A673 (cell line): Measurements from ENCODE around the gene CHD8. TPM values are rescaled to one million over a fixed set of nuclear protein-coding genes. Genes with fewer than 3 reads are reported as not detected.
A peak's percentile ranks its signal among the peaks of the same experiment; 100 is the strongest.

ENCODE experiments used
- BruUV-seq: library from RNA; stranded (reverse); fragments of 400-500 nt; replicated peaks from 2 replicates; lab custom pipeline; 2021; lab: Mats Ljungman, UMichigan
- CTCF ChIA-PET: fragments of 300-600 bp; sonication (Branson Sonifier 250); formaldehyde crosslinking; loops from one replicate; lab custom pipeline; 2022; ENCODE audit warnings: antibody characterized with exemption; lab: Charles Lee
- POLR2A ChIA-PET: fragments of 300-600 bp; sonication (Branson Sonifier 250); formaldehyde crosslinking; loops from one replicate; lab custom pipeline; 2022; ENCODE audit warnings: antibody characterized with exemption; ENCODE audit not compliant: low non-redundant PET; lab: Charles Lee
- DNase-seq: peaks from one replicate; pipeline ENCODE4 v3.0.0-alpha.2; 2015; ENCODE audit warnings: low spot score
- H3K27ac ChIP-seq: fragments of 200-600 bp; sonication (generic); 2 replicates; pipeline ENCODE4 v1.5.1; 2016; ENCODE audit warnings: mixed run types, low read depth, mild to moderate bottlenecking, mixed read lengths, antibody characterized with exemption, low read length; ENCODE audit not compliant: poor library complexity, severe bottlenecking
- H3K27me3 ChIP-seq: fragments of 200-600 bp; sonication (generic); replicated peaks from 2 replicates; pipeline ENCODE4 v1.6.1; 2017; ENCODE audit warnings: mixed run types, low read depth, mild to moderate bottlenecking, mixed read lengths, antibody characterized with exemption, low read length; ENCODE audit not compliant: insufficient read depth, poor library complexity
- H3K36me3 ChIP-seq: fragments of 200-600 bp; sonication (generic); 2 replicates; pipeline ENCODE4 v1.6.1; 2016; ENCODE audit warnings: mixed run types, mild to moderate bottlenecking, mixed read lengths, antibody characterized with exemption, low read length; ENCODE audit not compliant: insufficient read depth, poor library complexity, severe bottlenecking
- H3K4me1 ChIP-seq: fragments of 200-600 bp; sonication (generic); 2 replicates; pipeline ENCODE4 v1.6.1; 2017; ENCODE audit warnings: mixed run types, mild to moderate bottlenecking, mixed read lengths, antibody characterized with exemption, low read length; ENCODE audit not compliant: insufficient read depth, poor library complexity, severe bottlenecking
- H3K4me3 ChIP-seq: fragments of 200-600 bp; sonication (generic); 2 replicates; pipeline ENCODE4 v1.5.1; 2016; ENCODE audit warnings: low read depth, mixed run types, mild to moderate bottlenecking, mixed read lengths, low read length; ENCODE audit not compliant: poor library complexity, severe bottlenecking
- H3K9me3 ChIP-seq: fragments of 200-600 bp; sonication (generic); 2 replicates; pipeline ENCODE4 v1.6.1; 2016; ENCODE audit warnings: mixed run types, low read depth, mild to moderate bottlenecking, mixed read lengths, antibody characterized with exemption, low read length; ENCODE audit not compliant: poor library complexity, severe bottlenecking
- CTCF ChIP-seq: fragments of 300-800, 200-600 bp; sonication (generic); conservative IDR thresholded peaks from 2 replicates; pipeline ENCODE4 v1.5.1; 2017; ENCODE audit warnings: low read depth, mild to moderate bottlenecking, antibody characterized with exemption, low read length, moderate library complexity, mixed read lengths
- EZH2 ChIP-seq: fragments of 200-600 bp; sonication (generic); IDR thresholded peaks from 2 replicates; pipeline ENCODE4 v1.6.1; 2017; ENCODE audit warnings: borderline replicate concordance, low read depth, mild to moderate bottlenecking, mixed read lengths, antibody characterized with exemption, low read length; ENCODE audit not compliant: poor library complexity, severe bottlenecking
- intact Hi-C: fragments of 100-400 bp; cut with micrococcal nuclease; formaldehyde crosslinking; loops from one replicate; pipeline ENCODE4 v1.10.0; 2022; ENCODE audit not compliant: unreplicated experiment
- total RNA-seq: library from RNA; stranded (reverse); gene quantifications from 2 replicates; pipeline ENCODE4 v1.2.3, GENCODE V29; 2021

Gene CHD8
- total RNA-seq, 1 experiment from 2014 or later, result 128 TPM

DNA sequence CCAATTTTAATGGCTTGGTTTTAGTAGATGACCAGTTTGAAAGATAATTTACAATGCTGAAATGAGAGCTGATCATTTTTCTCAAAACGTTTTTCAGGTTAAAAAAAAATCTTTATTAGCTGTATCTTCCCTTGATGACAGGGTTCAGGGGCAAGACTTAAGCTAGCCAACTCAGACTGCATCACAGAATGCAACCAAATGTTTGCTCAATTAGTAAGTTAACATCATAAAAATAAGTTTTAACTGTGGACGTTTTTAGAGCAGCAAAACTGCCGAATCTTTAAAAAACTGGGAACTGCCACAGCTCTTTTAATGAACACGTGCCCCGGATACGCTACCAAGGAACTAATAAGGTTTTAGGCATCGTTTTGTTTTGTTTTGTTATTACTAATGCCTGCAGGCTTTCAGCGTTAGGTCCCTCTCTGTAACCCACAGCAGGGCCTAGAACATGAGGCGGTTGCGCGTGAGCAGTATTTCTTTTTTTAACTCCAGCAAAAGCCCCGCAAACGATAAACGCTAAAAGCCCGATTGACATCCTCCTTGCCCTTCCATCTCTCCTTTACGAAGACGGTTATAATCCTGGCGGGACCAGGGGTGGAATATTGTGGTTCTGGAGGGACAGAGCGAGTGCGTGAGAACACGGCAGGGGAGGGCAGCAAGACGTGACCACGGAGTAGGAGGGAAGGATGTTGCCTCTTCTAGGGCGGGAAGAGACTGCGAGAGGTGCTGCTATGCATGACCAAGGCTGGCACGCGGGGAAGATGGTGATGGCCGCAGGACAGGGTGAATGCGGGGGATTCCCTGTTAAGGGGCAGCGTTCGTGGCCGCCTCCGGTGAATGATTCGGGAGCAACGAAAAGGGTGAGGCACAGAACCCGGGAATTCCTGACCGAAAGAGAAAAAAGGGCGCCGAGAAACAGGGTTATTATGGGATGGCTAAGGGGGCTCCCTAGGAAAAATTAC, 72.8 kb downstream of the CHD8 start:
- no peak for TF ChIP-seq EZH2
- TF ChIP-seq CTCF, result no peak
- POLR2A ChIA-PET, result interaction anchor here (0.6 kb wide), 1 partner anchor 46 kb away, joined by 18 read pairs; no protein-coding TSS in a partner anchor
- DNase-seq, result peak; percentile 61
- CTCF ChIA-PET, result no interaction called here
- Histone ChIP-seq H3K4me1 (peaks cover 22% of the 10 kb centered on the region), H3K36me3 (peaks cover 30% of the 10 kb centered on the region), H3K4me3 (peak overlapping the region; percentile 75), H3K27ac (peak overlapping the region; percentile 96), H3K9me3 (no peaks in the 10 kb centered on the region), H3K27me3 (no peaks in the 10 kb centered on the region)
- BruUV-seq, result TSS peak; percentile 57
- intact Hi-C loops, result loop anchor here (5.0 kb wide), 2 partner anchors 116 to 174 kb away; partner anchors contain the start of gene HNRNPC

DNA sequence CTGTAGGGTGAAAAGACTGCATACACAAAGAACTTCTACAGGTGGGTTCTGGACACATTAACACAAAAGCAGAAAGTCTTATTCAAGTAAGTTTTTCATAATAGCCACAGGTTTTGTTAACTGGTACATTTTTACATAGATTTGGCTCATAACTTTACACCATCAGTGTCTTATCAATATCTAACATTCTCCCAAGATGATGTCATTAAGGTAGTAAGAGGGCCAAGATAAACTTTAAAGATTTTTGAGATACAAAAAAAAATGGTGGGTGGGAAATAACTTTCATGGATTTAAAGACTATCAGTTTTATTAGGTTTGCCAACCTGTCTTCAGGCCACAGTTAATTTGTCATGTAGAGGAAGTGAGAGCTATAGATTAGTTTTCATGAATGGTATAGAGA, 73.8 kb downstream of the CHD8 start:
- CTCF ChIA-PET, result interaction anchor here (0.7 kb wide), 1 partner anchor 714 kb away, joined by 4 read pairs; no protein-coding TSS in a partner anchor
- POLR2A ChIA-PET, result no interaction called here

GRCh38 chr14:21379338-21379737, 76.6 kb downstream of the CHD8 start:
- no TSS peak for BruUV-seq
- no peaks in the 10 kb centered on the region for H3K9me3 ChIP-seq
- no peaks in the 10 kb centered on the region for H3K27me3 ChIP-seq
- CTCF ChIA-PET, result interaction anchor here (0.6 kb wide), 1 partner anchor 77 kb away, joined by 3 read pairs; no protein-coding TSS in a partner anchor
- intact Hi-C loops, result no loop called here
- no peak for DNase-seq
- no peak overlapping the region for H3K27ac ChIP-seq
- TF ChIP-seq CTCF (no peak), EZH2 (no peak)
- POLR2A ChIA-PET, result no interaction called here
- no peak overlapping the region for H3K4me3 ChIP-seq
- H3K4me1 ChIP-seq, result peaks cover 16% of the 10 kb centered on the region
- peaks cover 20% of the 10 kb centered on the region for H3K36me3 ChIP-seq

More for the DNA sequence above, 73.8 kb downstream of the CHD8 start:
- BruUV-seq, result no TSS peak
- intact Hi-C loops, result loop anchor here (5.0 kb wide), 2 partner anchors 115 to 175 kb away; partner anchors contain the start of gene HNRNPC
- no peak for DNase-seq
- Histone ChIP-seq H3K36me3 (peaks cover 30% of the 10 kb centered on the region), H3K4me3 (peak overlapping the region; percentile 75), H3K27me3 (no peaks in the 10 kb centered on the region), H3K27ac (no peak overlapping the region), H3K4me1 (peaks cover 22% of the 10 kb centered on the region), H3K9me3 (no peaks in the 10 kb centered on the region)
- TF ChIP-seq CTCF (no peak), EZH2 (no peak)
